ENCODE measurements around the gene RPN1.

Gene RPN1

GRCh38 chr3:128585974-128586373 is 64.6 kb downstream of the RPN1 start:
- Histone ChIP-seq H3K4me3 (ENCODE audit: low read depth in 1 of 5, low read length in 5 of 5) (no peak overlapping the region), H3K9ac (ENCODE audit: low read length in 5 of 5) (no peak overlapping the region), H3K27ac (ENCODE audit: low read depth, low read length) (no peak overlapping the region), H3K4me1 (ENCODE audit: control insufficient read depth in 5 of 5, insufficient read depth in 5 of 5, low read length in 5 of 5) (peaks cover 0 to 8% (median 7%) of the 10 kb centered on the region in 5 donors), H3K36me3 (ENCODE audit: control insufficient read depth in 5 of 5, insufficient read depth in 5 of 5, low read length in 5 of 5) (no peaks in the 10 kb centered on the region), H3K27me3 (ENCODE audit: control insufficient read depth in 5 of 5, insufficient read depth in 4 of 5, low read length in 5 of 5) (peaks cover 0 to 11% (median 4%) of the 10 kb centered on the region in 5 donors), H3K9me3 (ENCODE audit: control insufficient read depth in 5 of 5, low read length in 5 of 5) (peaks cover 0 to 8% (median 2%) of the 10 kb centered on the region in 5 donors)

GRCh38 chr3:128585189-128585588 is 65.4 kb downstream of the RPN1 start:
- H3K27ac ChIP-seq (ENCODE audit: low read depth, low read length), result no peak overlapping the region
- H3K9me3 ChIP-seq (ENCODE audit: control insufficient read depth in 5 of 5, low read length in 5 of 5), result peaks cover 0 to 9% (median under 1%) of the 10 kb centered on the region in 5 donors
- H3K36me3 ChIP-seq (ENCODE audit: control insufficient read depth in 5 of 5, insufficient read depth in 5 of 5, low read length in 5 of 5), result no peaks in the 10 kb centered on the region
- no peak overlapping the region for H3K9ac ChIP-seq (ENCODE audit: low read length in 5 of 5)
- H3K4me3 ChIP-seq (ENCODE audit: low read depth in 1 of 5, low read length in 5 of 5), result no peak overlapping the region
- H3K27me3 ChIP-seq (ENCODE audit: control insufficient read depth in 5 of 5, insufficient read depth in 4 of 5, low read length in 5 of 5), result peaks cover 0 to 11% (median 4%) of the 10 kb centered on the region in 5 donors
- peaks cover 0 to 8% (median 7%) of the 10 kb centered on the region in 5 donors for H3K4me1 ChIP-seq (ENCODE audit: control insufficient read depth in 5 of 5, insufficient read depth in 5 of 5, low read length in 5 of 5)

DNA sequence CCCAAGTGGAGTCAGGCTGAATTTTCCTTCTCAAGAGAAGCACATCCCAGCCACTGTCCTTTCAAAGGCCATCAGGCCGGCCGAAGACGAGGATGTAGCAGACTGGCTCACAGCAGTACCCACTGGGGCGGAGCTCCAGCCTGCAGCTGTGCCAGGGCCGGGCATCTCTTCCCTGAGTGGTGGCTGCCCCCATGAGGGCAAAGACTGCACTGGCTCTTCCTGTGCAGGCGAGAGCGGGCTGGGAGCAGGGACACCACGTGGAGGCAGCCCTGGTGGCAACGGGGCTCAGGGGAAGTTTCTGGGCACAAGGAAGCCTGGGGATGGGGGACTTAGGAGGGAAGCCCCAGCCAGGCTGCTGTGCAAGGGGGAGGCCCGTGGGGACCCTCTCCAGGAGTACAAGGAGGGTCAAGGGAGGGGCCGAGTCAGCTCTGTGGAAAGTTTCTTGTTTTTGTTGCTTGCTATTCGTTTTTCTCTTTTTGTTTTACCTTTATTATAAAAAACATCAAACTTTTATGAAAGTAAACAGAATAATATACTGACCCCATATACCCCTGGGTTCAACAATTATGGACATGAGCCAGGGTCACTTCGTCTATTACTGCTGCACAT is 66.1 kb downstream of the RPN1 start:
- peaks cover 3 to 9% (median 6%) of the 10 kb centered on the region in 5 donors for H3K9me3 ChIP-seq (ENCODE audit: control insufficient read depth in 5 of 5, low read length in 5 of 5)
- no peak overlapping the region for H3K27ac ChIP-seq (ENCODE audit: low read depth, low read length)
- H3K27me3 ChIP-seq (ENCODE audit: control insufficient read depth in 5 of 5, insufficient read depth in 4 of 5, low read length in 5 of 5), result peaks cover 0 to 11% (median 4%) of the 10 kb centered on the region in 5 donors
- H3K9ac ChIP-seq (ENCODE audit: low read length in 5 of 5), result no peak overlapping the region
- H3K36me3 ChIP-seq (ENCODE audit: control insufficient read depth in 5 of 5, insufficient read depth in 5 of 5, low read length in 5 of 5), result no peaks in the 10 kb centered on the region
- no peak overlapping the region for H3K4me3 ChIP-seq (ENCODE audit: low read depth in 1 of 5, low read length in 5 of 5)
- peaks cover 0 to 8% (median 7%) of the 10 kb centered on the region in 5 donors for H3K4me1 ChIP-seq (ENCODE audit: control insufficient read depth in 5 of 5, insufficient read depth in 5 of 5, low read length in 5 of 5)

- Histone ChIP-seq H3K27me3 (ENCODE audit: control insufficient read depth in 5 of 5, insufficient read depth in 4 of 5, low read length in 5 of 5) (peaks cover 0 to 21% (median 5%) of the 10 kb centered on the region in 5 donors), H3K9me3 (ENCODE audit: control insufficient read depth in 5 of 5, low read length in 5 of 5) (peaks cover 3 to 7% (median 6%) of the 10 kb centered on the region in 5 donors), H3K9ac (ENCODE audit: low read length in 5 of 5) (no peak overlapping the region), H3K36me3 (ENCODE audit: control insufficient read depth in 5 of 5, insufficient read depth in 5 of 5, low read length in 5 of 5) (no peaks in the 10 kb centered on the region), H3K4me3 (ENCODE audit: low read depth in 1 of 5, low read length in 5 of 5) (no peak overlapping the region), H3K4me1 (ENCODE audit: control insufficient read depth in 5 of 5, insufficient read depth in 5 of 5, low read length in 5 of 5) (peaks cover 0 to 9% (median 7%) of the 10 kb centered on the region in 5 donors), H3K27ac (ENCODE audit: low read depth, low read length) (no peak overlapping the region)
Measured at GRCh38 chr3:128581566-128581965, 69.1 kb downstream of the RPN1 start.

- Histone ChIP-seq H3K9me3 (ENCODE audit: control insufficient read depth in 5 of 5, low read length in 5 of 5) (peaks cover 3 to 7% (median 6%) of the 10 kb centered on the region in 5 donors), H3K27ac (ENCODE audit: low read depth, low read length) (no peak overlapping the region), H3K4me3 (ENCODE audit: low read depth in 1 of 5, low read length in 5 of 5) (peak overlapping the region in 1 of 5 donors; percentile 22), H3K36me3 (ENCODE audit: control insufficient read depth in 5 of 5, insufficient read depth in 5 of 5, low read length in 5 of 5) (no peaks in the 10 kb centered on the region), H3K4me1 (ENCODE audit: control insufficient read depth in 5 of 5, insufficient read depth in 5 of 5, low read length in 5 of 5) (peaks cover 0 to 23% (median 7%) of the 10 kb centered on the region in 5 donors), H3K9ac (ENCODE audit: low read length in 5 of 5) (no peak overlapping the region), H3K27me3 (ENCODE audit: control insufficient read depth in 5 of 5, insufficient read depth in 4 of 5, low read length in 5 of 5) (peaks cover 6 to 30% (median 12%) of the 10 kb centered on the region in 5 donors)
Measured at GRCh38 chr3:128579927-128580326, 70.7 kb downstream of the RPN1 start.

DNA sequence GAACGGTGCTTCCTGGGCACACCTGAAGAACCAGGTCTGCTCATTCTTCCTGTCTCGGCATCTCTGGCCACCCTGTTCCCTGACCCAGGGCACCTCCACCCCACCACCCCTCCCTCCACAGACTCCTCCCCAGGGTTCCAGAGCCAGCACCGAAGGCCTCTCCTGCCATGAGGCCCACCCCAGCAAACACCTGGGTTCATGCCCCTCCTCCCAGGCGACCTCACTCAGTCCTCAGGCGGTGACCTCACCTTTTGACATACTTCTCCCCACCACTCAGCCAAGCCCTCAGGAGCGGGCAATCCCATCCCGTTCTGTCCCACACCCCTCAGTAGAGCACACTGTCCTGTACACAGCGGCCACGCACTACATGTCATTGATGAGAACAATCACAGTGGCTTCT is 72.3 kb downstream of the RPN1 start:
- Histone ChIP-seq H3K9me3 (ENCODE audit: control insufficient read depth in 5 of 5, low read length in 5 of 5) (peaks cover 3 to 7% (median 6%) of the 10 kb centered on the region in 5 donors), H3K27me3 (ENCODE audit: control insufficient read depth in 5 of 5, insufficient read depth in 4 of 5, low read length in 5 of 5) (peaks cover 6 to 33% (median 10%) of the 10 kb centered on the region in 5 donors), H3K4me1 (ENCODE audit: control insufficient read depth in 5 of 5, insufficient read depth in 5 of 5, low read length in 5 of 5) (peaks cover 0 to 23% (median 0%) of the 10 kb centered on the region in 5 donors), H3K36me3 (ENCODE audit: control insufficient read depth in 5 of 5, insufficient read depth in 5 of 5, low read length in 5 of 5) (no peaks in the 10 kb centered on the region), H3K27ac (ENCODE audit: low read depth, low read length) (no peak overlapping the region), H3K9ac (ENCODE audit: low read length in 5 of 5) (no peak overlapping the region), H3K4me3 (ENCODE audit: low read depth in 1 of 5, low read length in 5 of 5) (no peak overlapping the region)

DNA sequence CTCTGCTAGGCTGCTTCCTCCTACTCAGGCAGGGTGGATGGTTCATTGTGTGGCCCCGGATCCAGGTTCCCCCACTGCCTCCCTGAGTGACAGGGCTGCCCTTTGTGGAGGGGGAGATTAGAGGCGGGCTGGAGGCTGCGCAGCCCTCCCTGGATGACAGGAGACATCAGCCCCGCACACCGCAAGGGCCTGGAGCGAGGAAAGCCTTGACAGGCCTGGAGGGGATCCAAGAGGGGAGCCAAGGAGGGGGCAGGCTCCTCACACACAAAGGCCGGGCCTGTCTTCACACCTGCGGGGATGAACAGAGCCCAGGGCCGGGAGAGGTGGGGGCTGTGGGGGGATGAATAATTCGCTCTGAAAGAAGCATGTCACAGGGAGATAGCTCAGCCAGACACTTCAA is 72.9 kb downstream of the RPN1 start:
- Histone ChIP-seq H3K4me3 (ENCODE audit: low read depth in 1 of 5, low read length in 5 of 5) (no peak overlapping the region), H3K27me3 (ENCODE audit: control insufficient read depth in 5 of 5, insufficient read depth in 4 of 5, low read length in 5 of 5) (peaks cover 6 to 34% (median 12%) of the 10 kb centered on the region in 5 donors), H3K9me3 (ENCODE audit: control insufficient read depth in 5 of 5, low read length in 5 of 5) (peaks cover 3 to 7% (median 6%) of the 10 kb centered on the region in 5 donors), H3K36me3 (ENCODE audit: control insufficient read depth in 5 of 5, insufficient read depth in 5 of 5, low read length in 5 of 5) (no peaks in the 10 kb centered on the region), H3K27ac (ENCODE audit: low read depth, low read length) (no peak overlapping the region), H3K9ac (ENCODE audit: low read length in 5 of 5) (no peak overlapping the region), H3K4me1 (ENCODE audit: control insufficient read depth in 5 of 5, insufficient read depth in 5 of 5, low read length in 5 of 5) (peaks cover 0 to 30% (median 0%) of the 10 kb centered on the region in 5 donors)

GRCh38 chr3:128576290-128576689 is 74.3 kb downstream of the RPN1 start:
- Histone ChIP-seq H3K27me3 (ENCODE audit: control insufficient read depth in 5 of 5, insufficient read depth in 4 of 5, low read length in 5 of 5) (peaks cover 6 to 35% (median 17%) of the 10 kb centered on the region in 5 donors), H3K36me3 (ENCODE audit: control insufficient read depth in 5 of 5, insufficient read depth in 5 of 5, low read length in 5 of 5) (no peaks in the 10 kb centered on the region), H3K27ac (ENCODE audit: low read depth, low read length) (no peak overlapping the region), H3K9ac (ENCODE audit: low read length in 5 of 5) (no peak overlapping the region), H3K4me1 (ENCODE audit: control insufficient read depth in 5 of 5, insufficient read depth in 5 of 5, low read length in 5 of 5) (peaks cover 0 to 35% (median 0%) of the 10 kb centered on the region in 5 donors), H3K9me3 (ENCODE audit: control insufficient read depth in 5 of 5, low read length in 5 of 5) (peaks cover 3 to 7% (median 6%) of the 10 kb centered on the region in 5 donors), H3K4me3 (ENCODE audit: low read depth in 1 of 5, low read length in 5 of 5) (no peak overlapping the region)

GRCh38 chr3:128575777-128576176 is 74.8 kb downstream of the RPN1 start:
- Histone ChIP-seq H3K9me3 (ENCODE audit: control insufficient read depth in 5 of 5, low read length in 5 of 5) (peaks cover 3 to 7% (median 6%) of the 10 kb centered on the region in 5 donors), H3K36me3 (ENCODE audit: control insufficient read depth in 5 of 5, insufficient read depth in 5 of 5, low read length in 5 of 5) (no peaks in the 10 kb centered on the region), H3K27me3 (ENCODE audit: control insufficient read depth in 5 of 5, insufficient read depth in 4 of 5, low read length in 5 of 5) (peaks cover 6 to 35% (median 17%) of the 10 kb centered on the region in 5 donors), H3K27ac (ENCODE audit: low read depth, low read length) (no peak overlapping the region), H3K9ac (ENCODE audit: low read length in 5 of 5) (no peak overlapping the region), H3K4me3 (ENCODE audit: low read depth in 1 of 5, low read length in 5 of 5) (peak overlapping the region in 1 of 5 donors; percentile 1), H3K4me1 (ENCODE audit: control insufficient read depth in 5 of 5, insufficient read depth in 5 of 5, low read length in 5 of 5) (peaks cover 0 to 35% (median 0%) of the 10 kb centered on the region in 5 donors)

DNA sequence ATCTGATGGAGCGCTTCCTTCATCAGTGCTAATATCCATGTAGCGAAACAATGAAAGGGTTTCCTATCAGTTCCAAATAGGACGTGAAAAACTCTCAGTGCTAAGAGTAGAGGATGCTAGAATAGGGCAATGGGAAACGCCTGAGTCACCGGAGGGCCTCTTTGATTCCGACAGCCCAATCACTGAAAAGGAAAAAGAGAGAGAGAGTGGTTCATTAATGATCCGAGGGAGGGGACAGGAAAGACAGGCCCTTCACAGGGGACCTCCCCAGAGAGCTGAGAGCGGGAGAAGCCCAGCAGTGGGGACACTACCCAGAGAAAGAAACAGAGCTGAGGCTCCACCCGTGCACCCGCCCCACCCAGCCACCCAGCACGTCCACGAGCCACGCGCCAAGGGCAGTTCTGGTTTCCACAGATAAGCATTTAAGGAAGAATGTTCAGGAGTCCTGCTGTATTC is 76.9 kb downstream of the RPN1 start:
- Histone ChIP-seq H3K27me3 (ENCODE audit: control insufficient read depth in 5 of 5, insufficient read depth in 4 of 5, low read length in 5 of 5) (peaks cover 6 to 35% (median 22%) of the 10 kb centered on the region in 5 donors), H3K4me3 (ENCODE audit: low read depth in 1 of 5, low read length in 5 of 5) (no peak overlapping the region), H3K9me3 (ENCODE audit: control insufficient read depth in 5 of 5, low read length in 5 of 5) (no peaks in the 10 kb centered on the region), H3K36me3 (ENCODE audit: control insufficient read depth in 5 of 5, insufficient read depth in 5 of 5, low read length in 5 of 5) (no peaks in the 10 kb centered on the region), H3K4me1 (ENCODE audit: control insufficient read depth in 5 of 5, insufficient read depth in 5 of 5, low read length in 5 of 5) (peaks cover 0 to 39% (median 0%) of the 10 kb centered on the region in 5 donors), H3K27ac (ENCODE audit: low read depth, low read length) (no peak overlapping the region), H3K9ac (ENCODE audit: low read length in 5 of 5) (no peak overlapping the region)
